Fibroblast of lung (primary cell): ENCODE measurements around the gene CCNE1. TPM values are rescaled to one million over a fixed set of nuclear protein-coding genes. Genes with fewer than 3 reads are reported as not detected.
A peak's percentile ranks its signal among the peaks of the same experiment; 100 is the strongest.

ENCODE experiments used
- DNase-seq, 2 donors: peaks; one replicate each; pipeline versions ENCODE4 v3.0.0 to v3.0.0-alpha.2; 2010; ENCODE audit warnings: low read depth in 2 of 2
- H2AFZ ChIP-seq: 2 replicates; pipeline ENCODE4 v1.5.1; 2012; ENCODE audit warnings: low read length, control low read depth, inconsistent platforms
- H3K27ac ChIP-seq: 2 replicates; pipeline ENCODE4 v1.5.1; 2011; ENCODE audit warnings: low read length, control low read depth; ENCODE audit not compliant: insufficient read depth
- H3K27me3 ChIP-seq: 2 replicates; pipeline ENCODE4 v1.5.1; 2011; ENCODE audit warnings: mild to moderate bottlenecking, low read length; ENCODE audit not compliant: control insufficient read depth, insufficient read depth
- H3K36me3 ChIP-seq: 2 replicates; pipeline ENCODE4 v1.5.1; 2011; ENCODE audit warnings: low read length; ENCODE audit not compliant: control insufficient read depth, insufficient read depth
- H3K4me1 ChIP-seq: 2 replicates; pipeline ENCODE4 v1.5.1; 2011; ENCODE audit warnings: low read length; ENCODE audit not compliant: control insufficient read depth, insufficient read depth; ENCODE audit errors: extremely low read depth
- H3K4me2 ChIP-seq: 2 replicates; pipeline ENCODE4 v1.5.1; 2011; ENCODE audit warnings: low read length, control low read depth; ENCODE audit not compliant: insufficient read depth; ENCODE audit errors: extremely low read depth
- H3K4me3 ChIP-seq, 4 experiments: fragments of 200-600 bp in 1 of 4; sonication (generic) in 1 of 4; replicated peaks in 1 of 4; 2 replicates each; pipeline ENCODE4 v1.5.1; 2011 to 2016; ENCODE audit warnings: low read length in 4 of 4, low read depth in 3 of 4, mild to moderate bottlenecking in 3 of 4, control low read depth in 2 of 4, inconsistent platforms in 1 of 4, mixed read lengths in 1 of 4; ENCODE audit not compliant: insufficient read depth in 1 of 4; ENCODE audit errors: control extremely low read depth in 1 of 4
- H3K79me2 ChIP-seq: 2 replicates; pipeline ENCODE4 v1.5.1; 2012; ENCODE audit warnings: mild to moderate bottlenecking, low read length, inconsistent platforms; ENCODE audit not compliant: control insufficient read depth, insufficient read depth
- H3K9ac ChIP-seq: 2 replicates; pipeline ENCODE4 v1.5.1; 2011; ENCODE audit warnings: mild to moderate bottlenecking, low read length, control low read depth; ENCODE audit not compliant: insufficient read depth
- H3K9me3 ChIP-seq: 2 replicates; pipeline ENCODE4 v1.5.1; 2012; ENCODE audit warnings: low read depth, low read length; ENCODE audit not compliant: control insufficient read depth, insufficient read depth
- H4K20me1 ChIP-seq: 2 replicates; pipeline ENCODE4 v1.5.1; 2011; ENCODE audit warnings: low read length; ENCODE audit not compliant: control insufficient read depth, insufficient read depth; ENCODE audit errors: extremely low read depth
- CTCF ChIP-seq, 2 donors: IDR thresholded peaks in 1 of 2; conservative IDR thresholded peaks in 1 of 2; 1 replicate in 1 of 2; 2 replicates in 1 of 2; pipeline ENCODE4 v1.5.1; 2011 to 2012; ENCODE audit warnings: low read length in 2 of 2, control low read depth in 1 of 2, inconsistent platforms in 1 of 2, low read depth in 1 of 2, mild to moderate bottlenecking in 1 of 2
- EZH2 ChIP-seq: IDR thresholded peaks from 2 replicates; pipeline ENCODE4 v1.5.1; 2012; ENCODE audit warnings: low read length, control low read depth, mild to moderate bottlenecking; ENCODE audit errors: missing control alignments
- polyA plus RNA-seq, 2 donors: library from polyadenylated mRNA; depleted of rRNA in 1 of 2; stranded (reverse) in 1 of 2; unstranded in 1 of 2; fragments of >200 nt; gene quantifications; 2 replicates each; pipeline ENCODE4 v1.2.1, GENCODE V29; 2011 to 2012; ENCODE audit warnings: missing spikeins in 1 of 2
- total RNA-seq: library from RNA; depleted of rRNA; stranded (reverse); fragments of >200 nt; gene quantifications from 2 replicates; pipeline ENCODE4 v1.2.1, GENCODE V29; 2014

CCNE1 gene
- total and polyA plus RNA-seq, 2 donors (not counting 1 experiment from before 2014, with no cell fraction given), result 4.8 to 5.3 TPM

DNA sequence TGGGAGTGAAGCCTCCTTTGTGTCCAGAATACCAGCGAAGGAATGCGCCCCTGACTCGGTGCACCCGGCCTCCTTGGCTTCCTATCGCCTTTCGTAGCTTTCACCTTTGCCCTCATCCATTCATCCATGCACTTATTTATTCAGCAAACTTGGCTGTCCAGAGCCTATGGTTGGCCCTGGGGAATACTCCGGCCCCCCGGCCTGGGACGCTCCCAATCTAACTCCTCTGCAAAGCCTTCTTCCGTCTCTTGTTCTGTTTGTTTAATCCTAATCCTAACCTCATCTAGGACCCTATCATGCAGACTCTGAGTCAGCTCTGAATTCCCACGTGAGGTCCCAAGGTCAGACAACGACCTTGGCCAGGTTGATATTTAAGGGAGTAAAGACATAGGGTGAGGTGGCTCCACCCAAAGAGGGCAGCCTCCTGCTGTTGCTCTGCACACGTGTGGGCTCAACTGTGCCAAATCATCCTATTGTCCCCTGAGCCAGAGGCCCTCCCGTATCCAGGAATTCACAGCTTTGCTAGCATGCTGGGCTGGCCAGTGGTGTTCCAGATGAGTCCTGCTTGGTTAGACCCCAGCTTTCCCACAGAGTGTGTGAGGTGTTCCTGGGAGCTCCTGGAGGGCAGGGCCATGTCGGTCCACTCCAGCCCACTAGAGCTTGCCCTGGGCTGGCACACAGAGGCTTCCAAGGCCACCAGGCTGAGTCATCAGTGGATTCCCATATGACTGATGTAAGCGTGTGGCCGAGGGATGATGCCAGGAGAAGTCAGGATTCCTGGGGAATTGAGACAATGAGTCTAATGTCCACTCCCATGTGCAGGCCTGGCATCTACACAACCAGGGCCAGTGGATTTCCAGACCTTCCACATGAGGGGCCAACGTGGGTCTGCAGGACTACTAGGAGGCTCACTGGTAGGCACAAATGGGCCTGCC lies 6.5 kb upstream of the CCNE1 start:
- H3K4me1 ChIP-seq, result no peaks in the 10 kb centered on the region
- no peaks in the 10 kb centered on the region for H3K79me2 ChIP-seq
- peak in 1 of 2 donors; percentile 31 for DNase-seq
- no peaks in the 10 kb centered on the region for H3K27me3 ChIP-seq
- TF ChIP-seq CTCF (conservative IDR thresholded peaks at IDR 0.05 in 1 of 2, IDR thresholded peaks at IDR 0.05 in 1 of 2; ENCODE audit: low read depth in 1 of 2, low read length in 2 of 2) (no peak), EZH2 (no peak)
- no peaks in the 10 kb centered on the region for H3K9me3 ChIP-seq
- H3K4me2 ChIP-seq, result no peak overlapping the region
- no peak overlapping the region for H3K4me3 ChIP-seq
- no peak overlapping the region for H3K27ac ChIP-seq
- no peak overlapping the region for H2AFZ ChIP-seq
- H3K9ac ChIP-seq, result no peak overlapping the region
- H4K20me1 ChIP-seq, result no peaks in the 10 kb centered on the region
- H3K36me3 ChIP-seq, result no peaks in the 10 kb centered on the region

- no peaks in the 10 kb centered on the region for H3K79me2 ChIP-seq
- H3K36me3 ChIP-seq, result no peaks in the 10 kb centered on the region
- no peaks in the 10 kb centered on the region for H3K9me3 ChIP-seq
- no peak overlapping the region for H3K4me2 ChIP-seq
- no peak overlapping the region for H3K27ac ChIP-seq
- H3K4me3 ChIP-seq, result no peak overlapping the region
- peak; percentile 39 to 44 for DNase-seq
- H4K20me1 ChIP-seq, result no peaks in the 10 kb centered on the region
- no peak for TF ChIP-seq EZH2
- no peak for TF ChIP-seq CTCF (conservative IDR thresholded peaks at IDR 0.05 in 1 of 2, IDR thresholded peaks at IDR 0.05 in 1 of 2; ENCODE audit: low read depth in 1 of 2, low read length in 2 of 2)
- H3K4me1 ChIP-seq, result no peaks in the 10 kb centered on the region
- H3K9ac ChIP-seq, result no peak overlapping the region
- H2AFZ ChIP-seq, result no peak overlapping the region
- no peaks in the 10 kb centered on the region for H3K27me3 ChIP-seq
Observed at GRCh38 chr19:29806098-29806866, 5.5 kb upstream of the CCNE1 start.

DNA sequence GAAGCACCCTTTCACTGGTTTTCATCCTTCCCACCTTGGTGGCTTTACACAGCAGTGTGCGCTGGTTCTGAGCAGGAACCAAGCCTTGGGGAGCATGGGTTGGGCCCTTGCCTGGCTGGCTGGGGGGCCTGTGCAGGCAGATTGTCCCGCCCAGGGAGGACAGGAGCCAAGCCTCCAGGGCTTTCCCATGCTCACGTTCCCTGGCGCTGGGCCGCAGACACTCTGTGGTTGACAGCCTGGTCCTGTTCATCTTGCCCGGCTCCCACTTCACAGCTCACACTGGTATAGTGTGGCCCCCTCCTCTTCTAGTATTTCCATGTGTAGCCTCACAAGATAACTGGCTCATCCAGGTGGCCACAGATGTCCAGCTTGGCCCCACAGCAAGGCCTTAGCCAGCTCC lies 4.6 kb upstream of the CCNE1 start:
- Histone ChIP-seq H3K4me2 (no peak overlapping the region), H3K4me1 (no peaks in the 10 kb centered on the region), H3K27ac (no peak overlapping the region), H3K9me3 (no peaks in the 10 kb centered on the region), H3K36me3 (no peaks in the 10 kb centered on the region), H2AFZ (no peak overlapping the region), H4K20me1 (no peaks in the 10 kb centered on the region), H3K27me3 (no peaks in the 10 kb centered on the region), H3K9ac (no peak overlapping the region), H3K4me3 (no peak overlapping the region), H3K79me2 (no peaks in the 10 kb centered on the region)
- DNase-seq, result no peak
- no peak for TF ChIP-seq CTCF (conservative IDR thresholded peaks at IDR 0.05 in 1 of 2, IDR thresholded peaks at IDR 0.05 in 1 of 2; ENCODE audit: low read depth in 1 of 2, low read length in 2 of 2)
- TF ChIP-seq EZH2, result no peak
